ENCODE results near the gene ATP6V1B1. TPM values are rescaled to one million over a fixed set of nuclear protein-coding genes. Genes with fewer than 3 reads are reported as not detected.

ATP6V1B1 gene
- total RNA-seq, 2 donors from 2014 or later = not detected

DNA sequence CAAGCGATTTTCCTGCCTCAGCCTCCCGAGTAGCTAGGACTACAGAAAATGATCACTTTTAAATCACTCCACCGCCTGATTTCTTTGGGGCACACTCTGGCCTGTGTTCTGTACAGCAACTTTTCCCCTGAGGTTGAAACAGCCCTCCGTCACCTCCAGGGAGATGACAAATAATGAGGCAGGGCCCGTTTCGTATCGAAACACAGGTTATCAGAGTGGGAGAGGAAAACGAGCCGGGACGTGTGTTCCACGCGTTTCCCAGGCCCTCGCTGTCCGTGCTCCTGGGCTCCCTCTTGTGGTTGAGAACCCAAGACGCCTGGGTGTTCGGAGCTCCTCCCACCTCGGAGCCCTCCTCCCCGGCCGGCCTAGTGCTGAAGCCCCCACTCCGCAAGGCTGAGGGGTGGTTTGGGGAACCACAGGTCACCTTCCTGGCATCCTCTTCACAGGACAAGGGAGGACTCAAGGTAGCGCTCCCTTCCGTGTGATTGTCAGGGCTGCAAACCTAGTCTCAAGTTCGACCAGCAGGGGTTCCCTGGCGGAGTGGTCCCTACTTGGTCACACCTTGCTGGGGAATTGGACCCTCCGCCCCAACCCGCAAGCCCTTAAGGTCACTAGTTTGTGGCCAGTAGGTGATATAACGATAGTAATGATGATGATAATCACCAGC is 12.8 kb downstream of the ATP6V1B1 start:
- peaks cover 38% of the 10 kb centered on the region for H3K27me3 Mint-ChIP-seq (ENCODE audit: low read depth)

DNA sequence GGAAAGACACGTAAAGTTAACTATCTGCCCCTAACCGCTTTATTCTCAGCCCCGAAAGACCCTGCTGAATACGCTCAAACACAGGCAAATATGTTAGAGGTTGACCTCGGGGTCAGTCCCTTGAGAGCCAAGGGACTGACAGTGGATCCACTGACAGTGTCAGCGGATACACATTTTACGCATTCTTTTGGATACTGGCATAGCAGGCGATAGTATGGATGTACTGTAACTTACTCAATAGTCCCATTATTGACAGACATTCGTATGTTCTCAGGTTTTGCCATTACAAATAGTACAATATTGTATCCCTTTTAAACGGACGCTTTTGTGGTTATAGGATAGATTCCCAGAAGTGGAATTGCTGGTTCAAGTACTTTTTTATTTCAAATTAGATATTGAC is 13.4 kb downstream of the ATP6V1B1 start:
- H3K27ac Mint-ChIP-seq = no peak overlapping the region
- H3K27me3 Mint-ChIP-seq (ENCODE audit: low read depth) = peaks cover 39% of the 10 kb centered on the region
- peaks cover 21% of the 10 kb centered on the region for H3K4me1 Mint-ChIP-seq (ENCODE audit: low read depth)
- no peak overlapping the region for H3K4me3 Mint-ChIP-seq
- no peak for DNase-seq
- no peaks in the 10 kb centered on the region for H3K9me3 Mint-ChIP-seq
- no peaks in the 10 kb centered on the region for H3K36me3 Mint-ChIP-seq (ENCODE audit: insufficient read depth in 2 of 2)
- ATAC-seq (replicated peaks in 1 of 2) = no peak

More for the DNA sequence above, 12.8 kb downstream of the ATP6V1B1 start:
- Mint-ChIP-seq H3K4me1 (ENCODE audit: low read depth) (peaks cover 21% of the 10 kb centered on the region), H3K36me3 (ENCODE audit: insufficient read depth in 2 of 2) (no peaks in the 10 kb centered on the region), H3K9me3 (no peaks in the 10 kb centered on the region), H3K4me3 (peak overlapping the region; percentile 87 to 90), H3K27ac (no peak overlapping the region)
- ATAC-seq (replicated peaks in 1 of 2) = peak; percentile 94 to 96
- DNase-seq = peak; percentile 84 to 86

DNA sequence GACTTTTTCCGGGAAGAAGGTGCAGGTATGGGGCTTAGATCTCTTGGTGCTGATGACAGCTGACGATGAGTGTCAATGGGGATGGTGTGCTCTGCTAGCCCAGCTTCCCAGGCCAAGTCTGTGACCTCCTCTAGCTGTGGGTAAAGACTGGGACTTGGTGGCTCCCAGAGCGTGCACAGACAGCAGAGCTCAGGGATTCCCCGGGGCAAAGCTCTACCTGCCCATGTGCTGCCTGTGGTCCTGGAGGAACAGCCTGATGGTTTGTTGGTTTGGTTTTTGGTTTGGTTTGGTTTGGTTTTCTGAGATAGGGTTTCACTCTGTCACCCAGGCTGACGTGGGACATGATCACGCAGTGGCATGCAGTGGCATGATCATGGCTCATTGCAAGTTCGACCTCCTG is 19.2 kb downstream of the ATP6V1B1 start:
- Mint-ChIP-seq H3K27ac (no peak overlapping the region), H3K9me3 (no peaks in the 10 kb centered on the region), H3K36me3 (ENCODE audit: insufficient read depth in 2 of 2) (no peaks in the 10 kb centered on the region), H3K4me1 (ENCODE audit: low read depth) (peaks cover 8% of the 10 kb centered on the region), H3K4me3 (no peak overlapping the region), H3K27me3 (ENCODE audit: low read depth) (peaks cover 35% of the 10 kb centered on the region)
- ATAC-seq (replicated peaks in 1 of 2) (no peak), DNase-seq (no peak)

DNA sequence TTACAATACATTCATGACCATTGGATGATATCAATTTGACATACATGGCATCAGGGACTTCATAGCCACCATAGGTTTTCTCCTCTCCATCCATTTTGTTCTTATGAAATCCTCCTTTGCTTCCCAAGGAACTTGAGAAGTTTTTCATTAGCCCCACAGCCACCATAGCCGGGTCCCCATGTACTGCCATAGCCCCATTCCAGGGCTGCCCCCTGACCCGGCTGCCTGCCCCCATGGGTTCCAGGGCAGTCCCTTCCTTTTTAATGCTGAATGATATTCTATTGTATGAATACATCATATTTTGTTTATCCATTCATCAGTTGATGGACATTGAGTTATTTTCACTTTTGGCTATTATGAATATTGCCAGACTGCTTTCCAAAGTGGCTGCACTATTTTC is 20.4 kb downstream of the ATP6V1B1 start:
- Mint-ChIP-seq H3K36me3 (ENCODE audit: insufficient read depth in 2 of 2) (no peaks in the 10 kb centered on the region), H3K27me3 (ENCODE audit: low read depth) (peaks cover 35% of the 10 kb centered on the region), H3K27ac (no peak overlapping the region), H3K4me1 (ENCODE audit: low read depth) (peaks cover 8% of the 10 kb centered on the region), H3K9me3 (no peaks in the 10 kb centered on the region), H3K4me3 (no peak overlapping the region)
- ATAC-seq (replicated peaks in 1 of 2) (no peak), DNase-seq (no peak)

DNA sequence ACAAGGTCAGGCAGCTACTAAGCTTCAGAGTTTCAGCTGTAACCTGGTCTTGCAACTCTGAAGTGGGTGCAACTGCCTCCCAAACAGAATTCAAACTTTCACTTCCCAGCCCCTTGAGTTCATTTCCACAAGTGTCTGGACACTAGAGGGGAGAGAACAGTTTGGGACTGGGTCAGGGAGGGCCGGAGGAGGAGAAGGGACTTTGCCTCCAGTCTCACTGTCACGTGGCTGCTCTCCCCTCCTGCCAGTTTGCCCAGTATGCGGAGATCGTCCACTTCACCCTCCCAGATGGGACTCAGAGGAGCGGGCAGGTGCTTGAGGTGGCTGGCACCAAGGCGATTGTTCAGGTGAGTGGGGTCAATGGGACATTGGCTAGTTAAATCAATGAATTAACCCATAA is 22.1 kb downstream of the ATP6V1B1 start:
- Mint-ChIP-seq H3K9me3 (no peaks in the 10 kb centered on the region), H3K27ac (no peak overlapping the region), H3K4me3 (no peak overlapping the region)

DNA sequence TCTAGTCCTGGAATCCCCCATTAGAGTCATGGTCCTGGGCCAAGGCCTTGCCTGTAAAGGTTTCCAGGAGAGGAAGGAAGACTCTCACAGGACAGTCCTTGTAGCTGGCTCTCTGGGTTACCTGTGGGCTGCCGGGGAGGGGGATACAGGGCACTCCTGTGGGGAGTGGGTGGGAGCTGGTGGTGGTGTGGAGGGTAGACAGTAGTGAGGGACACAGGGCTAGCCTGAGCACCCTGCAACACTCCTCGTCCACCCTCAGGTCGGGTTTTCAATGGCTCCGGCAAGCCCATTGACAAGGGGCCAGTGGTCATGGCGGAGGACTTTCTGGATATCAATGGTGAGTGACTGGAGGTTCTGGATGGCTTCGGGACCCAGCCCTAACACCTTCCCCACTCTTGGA is 23.1 kb downstream of the ATP6V1B1 start:
- peaks cover 42% of the 10 kb centered on the region for H3K27me3 Mint-ChIP-seq (ENCODE audit: low read depth)
- no peak for ATAC-seq (replicated peaks in 1 of 2)
- no peak overlapping the region for H3K27ac Mint-ChIP-seq
- H3K9me3 Mint-ChIP-seq = no peaks in the 10 kb centered on the region
- H3K36me3 Mint-ChIP-seq (ENCODE audit: insufficient read depth in 2 of 2) = no peaks in the 10 kb centered on the region
- no peak for DNase-seq
- no peak overlapping the region for H3K4me3 Mint-ChIP-seq
- H3K4me1 Mint-ChIP-seq (ENCODE audit: low read depth) = peaks cover 8% of the 10 kb centered on the region

More for the DNA sequence above, 22.1 kb downstream of the ATP6V1B1 start:
- DNase-seq (no peak), ATAC-seq (replicated peaks in 1 of 2) (no peak)
- peaks cover 40% of the 10 kb centered on the region for H3K27me3 Mint-ChIP-seq (ENCODE audit: low read depth)
- H3K4me1 Mint-ChIP-seq (ENCODE audit: low read depth) = peaks cover 8% of the 10 kb centered on the region
- H3K36me3 Mint-ChIP-seq (ENCODE audit: insufficient read depth in 2 of 2) = no peaks in the 10 kb centered on the region

DNA sequence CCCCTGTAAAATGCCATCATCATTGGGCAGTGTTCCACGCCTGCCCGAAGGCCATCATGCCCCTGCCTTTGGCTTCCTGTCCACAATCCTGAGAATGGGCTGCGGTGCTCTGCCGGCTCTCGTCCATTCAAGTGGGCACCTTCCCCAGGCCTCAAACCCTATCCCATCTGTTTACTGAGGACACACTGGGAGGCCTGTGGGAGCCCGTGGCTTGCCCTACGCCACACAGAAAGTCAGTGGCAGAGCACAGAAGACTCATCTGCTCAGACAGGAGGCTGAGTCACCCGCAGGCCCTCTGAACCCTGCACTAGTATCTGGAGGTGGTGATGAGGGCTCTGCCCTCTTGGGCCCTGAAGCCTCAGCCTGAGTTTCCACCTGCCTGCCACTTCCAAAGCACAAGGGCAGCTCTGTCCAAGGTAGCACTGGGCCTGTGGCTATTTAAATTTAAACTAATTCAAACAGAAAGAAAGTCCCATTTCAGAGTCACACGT is 23.6 kb downstream of the ATP6V1B1 start:
- no peaks in the 10 kb centered on the region for H3K36me3 Mint-ChIP-seq (ENCODE audit: insufficient read depth in 2 of 2)
- H3K27me3 Mint-ChIP-seq (ENCODE audit: low read depth) = peaks cover 42% of the 10 kb centered on the region
- ATAC-seq (replicated peaks in 1 of 2) (peak in 1 of 2 donors; percentile 48), DNase-seq (no peak)
- H3K9me3 Mint-ChIP-seq = no peaks in the 10 kb centered on the region
- peaks cover 8% of the 10 kb centered on the region for H3K4me1 Mint-ChIP-seq (ENCODE audit: low read depth)
- H3K27ac Mint-ChIP-seq = no peak overlapping the region
- no peak overlapping the region for H3K4me3 Mint-ChIP-seq

DNA sequence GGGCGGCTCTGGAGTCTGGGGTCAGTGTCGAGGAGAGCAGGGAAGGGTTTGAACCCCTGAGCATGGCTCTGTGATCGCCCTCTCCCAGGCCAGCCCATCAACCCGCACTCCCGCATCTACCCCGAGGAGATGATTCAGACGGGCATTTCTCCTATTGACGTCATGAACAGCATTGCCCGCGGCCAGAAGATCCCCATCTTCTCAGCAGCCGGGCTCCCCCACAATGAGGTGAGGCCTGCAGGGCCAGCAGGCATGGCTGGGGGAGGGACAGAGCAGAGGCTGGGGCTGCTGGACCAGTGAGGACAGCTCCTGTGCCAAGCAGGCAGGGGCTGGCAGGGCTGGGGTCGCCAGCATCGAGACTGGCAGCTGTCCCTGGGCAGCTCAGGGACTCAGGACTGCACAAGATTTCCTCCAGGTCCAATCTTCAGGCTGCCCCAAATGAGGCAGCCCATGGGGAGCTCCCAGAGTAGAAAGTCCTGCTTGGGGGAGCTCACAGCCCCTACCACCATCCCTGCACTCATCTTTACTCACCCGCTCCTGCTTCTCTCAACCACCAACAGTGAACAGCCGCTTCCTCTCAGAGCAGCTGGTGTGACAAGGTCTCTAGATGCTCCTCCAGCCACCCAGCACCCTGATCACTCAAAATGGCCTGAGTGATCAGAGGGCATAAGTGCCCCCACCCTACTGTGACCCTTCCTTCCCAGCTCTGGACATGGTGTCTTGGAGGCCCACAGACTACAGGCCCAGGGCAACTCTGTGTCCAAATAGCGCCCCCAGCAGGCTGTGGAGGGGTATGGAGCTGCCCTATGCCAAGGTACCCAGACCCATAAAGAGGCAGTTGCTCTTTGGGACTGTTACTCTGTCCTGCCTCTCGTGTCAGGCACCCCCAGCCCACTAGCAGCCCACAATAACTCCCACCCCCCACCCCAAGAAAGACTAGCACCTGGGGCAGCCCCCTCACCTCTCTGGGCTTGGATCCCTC is 24.4 kb downstream of the ATP6V1B1 start:
- Mint-ChIP-seq H3K4me3 (no peak overlapping the region), H3K4me1 (ENCODE audit: low read depth) (peaks cover 9% of the 10 kb centered on the region), H3K27me3 (ENCODE audit: low read depth) (peaks cover 41% of the 10 kb centered on the region), H3K27ac (no peak overlapping the region), H3K36me3 (ENCODE audit: insufficient read depth in 2 of 2) (no peaks in the 10 kb centered on the region), H3K9me3 (no peaks in the 10 kb centered on the region)
- DNase-seq = no peak
- ATAC-seq (replicated peaks in 1 of 2) = no peak

DNA sequence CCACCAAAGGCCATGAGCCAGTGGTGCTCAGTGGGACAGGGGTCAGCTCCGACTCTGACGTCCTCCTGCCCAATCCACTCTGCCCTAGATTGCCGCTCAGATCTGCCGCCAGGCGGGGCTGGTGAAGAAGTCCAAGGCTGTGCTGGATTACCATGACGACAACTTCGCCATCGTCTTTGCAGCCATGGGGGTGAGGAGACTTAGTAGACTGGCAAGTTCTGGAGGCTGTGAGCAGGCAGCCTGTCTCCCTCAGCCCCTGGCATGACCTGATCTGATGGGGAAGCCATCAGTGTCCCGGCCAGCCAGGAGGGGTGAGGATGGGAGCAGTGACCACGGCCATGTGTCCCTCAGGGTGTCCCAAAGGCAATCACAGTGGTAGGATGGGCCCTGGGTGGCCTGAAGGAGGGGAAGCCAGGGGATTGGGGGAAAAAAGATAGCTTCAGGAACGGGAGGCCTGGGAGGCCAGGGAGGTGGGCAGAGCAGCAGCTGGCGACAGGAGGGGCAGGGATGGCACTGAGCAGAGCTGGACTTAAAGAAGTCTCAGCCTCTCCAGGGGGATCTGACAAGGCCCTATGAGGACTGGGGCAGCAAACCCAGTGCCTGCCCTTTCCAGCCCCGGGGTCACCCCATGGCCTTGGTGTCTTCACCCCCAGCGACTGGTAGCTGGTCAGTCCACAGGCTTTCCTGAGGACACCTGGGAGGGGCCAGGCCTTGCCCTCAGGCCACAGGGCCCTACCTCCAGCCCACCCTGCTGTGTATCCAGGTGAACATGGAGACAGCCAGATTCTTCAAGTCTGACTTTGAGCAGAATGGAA is 25.3 kb downstream of the ATP6V1B1 start:
- Mint-ChIP-seq H3K4me3 (no peak overlapping the region), H3K9me3 (no peaks in the 10 kb centered on the region), H3K27me3 (ENCODE audit: low read depth) (peaks cover 32% of the 10 kb centered on the region), H3K4me1 (ENCODE audit: low read depth) (peaks cover 6% of the 10 kb centered on the region), H3K36me3 (ENCODE audit: insufficient read depth in 2 of 2) (no peaks in the 10 kb centered on the region), H3K27ac (no peak overlapping the region)
- ATAC-seq (replicated peaks in 1 of 2) = no peak
- DNase-seq = no peak

DNA sequence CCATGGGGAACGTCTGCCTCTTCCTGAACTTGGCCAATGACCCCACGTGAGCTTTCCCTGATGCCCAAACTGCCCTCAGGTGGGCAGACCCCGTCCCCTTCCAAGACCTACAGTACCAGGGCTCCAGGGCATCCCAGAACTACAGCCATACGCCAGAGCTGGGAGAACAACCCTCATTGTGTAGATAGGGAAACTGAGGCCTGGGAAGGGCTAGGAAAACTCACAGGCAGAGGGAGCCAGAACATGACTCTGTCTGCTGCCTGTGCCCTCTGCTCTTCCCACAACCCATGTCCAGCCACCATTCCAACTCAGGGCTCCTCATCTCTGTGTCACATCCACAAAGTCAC is 25.9 kb downstream of the ATP6V1B1 start:
- Mint-ChIP-seq H3K4me3 (no peak overlapping the region), H3K4me1 (ENCODE audit: low read depth) (peaks cover 6% of the 10 kb centered on the region), H3K9me3 (no peaks in the 10 kb centered on the region), H3K27me3 (ENCODE audit: low read depth) (peaks cover 27% of the 10 kb centered on the region), H3K27ac (no peak overlapping the region), H3K36me3 (ENCODE audit: insufficient read depth in 2 of 2) (no peaks in the 10 kb centered on the region)
- ATAC-seq (replicated peaks in 1 of 2) = no peak
- DNase-seq = no peak

DNA sequence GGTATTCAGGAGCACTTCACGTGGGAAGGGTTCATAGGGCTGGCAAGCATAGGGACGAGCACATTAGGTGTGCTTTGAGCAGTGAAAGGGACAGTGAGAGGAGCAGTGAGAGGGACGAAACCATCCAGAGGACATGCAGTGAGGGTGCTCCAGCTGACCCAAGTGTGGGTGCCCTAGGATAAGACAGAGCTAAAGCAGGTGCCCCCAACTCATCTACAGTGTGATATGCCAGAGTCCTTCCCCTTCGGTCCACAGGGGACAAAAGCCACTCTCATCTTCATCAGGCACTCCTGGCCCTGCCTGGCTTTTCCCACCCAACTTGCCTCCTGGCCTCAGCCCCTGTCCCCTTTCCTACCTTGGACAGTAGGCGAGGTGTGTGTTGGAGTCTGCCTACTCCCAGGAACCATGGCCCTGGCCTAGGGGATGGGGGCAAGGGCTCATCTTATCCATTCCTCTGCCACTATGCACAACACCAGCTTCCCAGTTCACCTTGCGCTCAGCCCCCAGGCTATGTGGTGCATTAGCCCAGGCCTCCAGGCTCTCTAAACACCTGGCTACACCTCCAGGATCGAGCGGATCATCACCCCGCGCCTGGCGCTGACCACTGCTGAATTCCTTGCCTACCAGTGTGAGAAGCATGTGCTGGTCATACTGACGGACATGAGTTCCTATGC is 26.6 kb downstream of the ATP6V1B1 start:
- DNase-seq = no peak
- no peaks in the 10 kb centered on the region for H3K36me3 Mint-ChIP-seq (ENCODE audit: insufficient read depth in 2 of 2)
- ATAC-seq (replicated peaks in 1 of 2) = no peak
- no peaks in the 10 kb centered on the region for H3K9me3 Mint-ChIP-seq
- H3K27ac Mint-ChIP-seq = no peak overlapping the region
- peaks cover 27% of the 10 kb centered on the region for H3K27me3 Mint-ChIP-seq (ENCODE audit: low read depth)
- H3K4me1 Mint-ChIP-seq (ENCODE audit: low read depth) = peaks cover 6% of the 10 kb centered on the region
- H3K4me3 Mint-ChIP-seq = no peak overlapping the region
